Cerebellar cortex (tissue), 1 donor: Measurements from ENCODE around the gene TARS3.
A peak's percentile ranks its signal among the peaks of the same experiment; 100 is the strongest.
"Not testable (repeated sequence)": the region's sequence is repeated elsewhere in the genome, so short reads cannot be mapped to it uniquely, and the experiment has no call there.

Experiments
- DNase-seq: peaks from one replicate; pipeline ENCODE4 v3.0.0-alpha.2; 2015; ENCODE audit warnings: low spot score

TARS3 gene

GRCh38 chr15:101723874-101724674 lies at the start of gene TARS3:
Gene TARS3 (minus strand): TSS chr15:101724473. CDS start chr15:101724387, 86 bp downstream.
- DNase-seq: peak; percentile 91

- DNase-seq: no peak
Measured at GRCh38 chr15:101773496-101774100, 49.3 kb upstream of the TARS3 start.

- DNase-seq: no peak
Measured at GRCh38 chr15:101772921-101773320, 48.6 kb upstream of the TARS3 start.

GRCh38 chr15:101767083-101767640 lies 42.9 kb upstream of the TARS3 start:
- not testable (repeated sequence) for DNase-seq

GRCh38 chr15:101765772-101766456 lies 41.6 kb upstream of the TARS3 start:
- DNase-seq: no peak

- not testable (repeated sequence) for DNase-seq
Measured at GRCh38 chr15:101765340-101765671, 41.0 kb upstream of the TARS3 start.

GRCh38 chr15:101764669-101765339 lies 40.5 kb upstream of the TARS3 start:
- not testable (repeated sequence) for DNase-seq

GRCh38 chr15:101746716-101747082 lies 22.4 kb upstream of the TARS3 start:
- not testable (repeated sequence) for DNase-seq

- DNase-seq: not testable (repeated sequence)
Measured at GRCh38 chr15:101734837-101735236, 10.6 kb upstream of the TARS3 start.

- DNase-seq: no peak
Measured at GRCh38 chr15:101733545-101733944, 9.3 kb upstream of the TARS3 start.

- DNase-seq: no peak
Measured at GRCh38 chr15:101732772-101733171, 8.5 kb upstream of the TARS3 start.

- DNase-seq: no peak
Measured at GRCh38 chr15:101731746-101732145, 7.5 kb upstream of the TARS3 start.

GRCh38 chr15:101727186-101727585 lies 2.9 kb upstream of the TARS3 start:
- no peak for DNase-seq

GRCh38 chr15:101725073-101725472 lies 800 bp upstream of the TARS3 start:
- DNase-seq: no peak

GRCh38 chr15:101724675-101725005 lies 367 bp upstream of the TARS3 start:
- no peak for DNase-seq

GRCh38 chr15:101723171-101723873 lies 951 bp downstream of the TARS3 start:
- DNase-seq: peak; percentile 17

GRCh38 chr15:101718896-101719295 lies 5.4 kb downstream of the TARS3 start:
- DNase-seq: no peak

GRCh38 chr15:101712078-101712477 lies 12.2 kb downstream of the TARS3 start:
- no peak for DNase-seq

- DNase-seq: no peak
Measured at GRCh38 chr15:101710806-101711205, 13.5 kb downstream of the TARS3 start.

- no peak for DNase-seq
Measured at GRCh38 chr15:101709466-101709865, 14.8 kb downstream of the TARS3 start.

- no peak for DNase-seq
Measured at GRCh38 chr15:101707983-101708382, 16.3 kb downstream of the TARS3 start.

GRCh38 chr15:101702077-101702476 lies 22.2 kb downstream of the TARS3 start:
- DNase-seq: no peak
